Hair follicular keratinocyte (primary cell): ENCODE data around the gene CCL8. TPM values are rescaled to one million over a fixed set of nuclear protein-coding genes. Genes with fewer than 3 reads are reported as not detected.

Experiments used
- total RNA-seq: library from RNA; depleted of rRNA; stranded (reverse); fragments of >200 nt; gene quantifications from 2 replicates; pipeline ENCODE4 v1.2.3, GENCODE V29; 2015

The CCL8 gene
- total RNA-seq: not detected in 2 replicates

GRCh38 chr17:34319039-34319483 lies at the start of gene CCL8:
Gene CCL8 (plus strand): TSS chr17:34319435. CDS start chr17:34319502, 67 bp downstream.

GRCh38 chr17:34269969-34270368 lies 49.3 kb upstream of the CCL8 start, which contains the start of gene CCL7:
Gene CCL7 (plus strand): TSS chr17:34270221. CDS start chr17:34270291, 70 bp downstream.

GRCh38 chr17:34285286-34285792 lies 33.9 kb upstream of the CCL8 start, which contains the start of gene CCL11:
Gene CCL11 (plus strand): TSS chr17:34285742. CDS start chr17:34285809, 67 bp downstream.

GRCh38 chr17:34356194-34356593 lies 37.0 kb downstream of the CCL8 start, which contains the start of gene CCL13:
Gene CCL13 (plus strand): TSS chr17:34356480. CDS start chr17:34356527, 47 bp downstream.

GRCh38 chr17:34363183-34363661 lies 44.0 kb downstream of the CCL8 start, which contains the start of gene CCL1:
Gene CCL1 (minus strand): TSS chr17:34363233. CDS start chr17:34363161, 72 bp downstream.

Other genes with a start within 250 kb of the CCL8 start
- gene CCL2, start 64.2 kb upstream of the CCL8 start, total RNA-seq: not detected in 2 replicates
- gene CCL7, start 49.2 kb upstream of the CCL8 start, total RNA-seq: not detected in 2 replicates
- not detected in 2 replicates for gene CCL11, start 33.7 kb upstream of the CCL8 start, total RNA-seq
- gene CCL13, start 37.0 kb downstream of the CCL8 start, total RNA-seq: not detected in 2 replicates
- gene CCL1, start 43.8 kb downstream of the CCL8 start, total RNA-seq: not detected in 2 replicates